Activated CD4-positive, alpha-beta memory T cell treated with anti-CD3 and anti-CD28 coated beads, Interleukin-2, amount 10 ng/mL, durations not matched to agents 7 days and 5 days (primary cell): Measurements from ENCODE around the gene GBA2. TPM values are rescaled to one million over a fixed set of nuclear protein-coding genes. Genes with fewer than 3 reads are reported as not detected.
A peak's percentile ranks its signal among the peaks of the same experiment; 100 is the strongest.

ENCODE experiments used
- CTCF ChIA-PET: fragments of 350-600 bp; sonication (Branson Sonifier 250); formaldehyde crosslinking; loops from one replicate; lab custom pipeline; 2021; ENCODE audit warnings: antibody characterized with exemption, inconsistent platforms; lab: Charles Lee
- POLR2A ChIA-PET: fragments of 350-600 bp; sonication (Branson Sonifier 250); formaldehyde crosslinking; loops from one replicate; lab custom pipeline; 2021; ENCODE audit warnings: antibody characterized with exemption; lab: Charles Lee
- DNase-seq: peaks from one replicate; pipeline ENCODE4 v3.0.0-alpha.2; 2020
- H3K27ac Mint-ChIP-seq: one replicate; pipeline ENCODE4 v1.8.0; 2021; ENCODE audit warnings: mild to moderate bottlenecking, mixed read lengths
- H3K27me3 Mint-ChIP-seq: one replicate; pipeline ENCODE4 v1.8.0; 2021; ENCODE audit warnings: mixed read lengths
- H3K36me3 Mint-ChIP-seq: one replicate; pipeline ENCODE4 v1.8.0; 2021; ENCODE audit warnings: low read depth, mixed read lengths
- H3K4me1 Mint-ChIP-seq: one replicate; pipeline ENCODE4 v1.8.0; 2021; ENCODE audit warnings: mixed read lengths
- H3K4me3 Mint-ChIP-seq: one replicate; pipeline ENCODE4 v1.8.0; 2021; ENCODE audit warnings: mild to moderate bottlenecking, mixed read lengths
- H3K9me3 Mint-ChIP-seq: one replicate; pipeline ENCODE4 v1.8.0; 2021; ENCODE audit warnings: mixed read lengths
- total RNA-seq, 2 experiments: library from RNA; stranded (reverse); gene quantifications; one replicate each; pipeline ENCODE4 v1.2.3, GENCODE V29; 2021

The GBA2 gene
- total RNA-seq, 2 experiments from 2014 or later = 45.8 to 49.1 TPM

GRCh38 chr9:35748242-35748857, 678 bp downstream of the GBA2 start:
- Mint-ChIP-seq H3K4me3 (peak overlapping the region; percentile 88), H3K9me3 (no peaks in the 10 kb centered on the region), H3K27me3 (no peaks in the 10 kb centered on the region), H3K4me1 (peaks cover 54% of the 10 kb centered on the region), H3K27ac (peak overlapping the region; percentile 81), H3K36me3 (peaks cover 45% of the 10 kb centered on the region)
- DNase-seq = no peak
- POLR2A ChIA-PET = interaction anchor here (0.9 to 7.0 kb wide), 20 partner anchors 8 to 668 kb away, joined by 3 to 117 read pairs (median 7); partner anchors contain the start of genes ARHGEF39, CCDC107, CLTA and CREB3
- CTCF ChIA-PET = interaction anchor here (0.9 to 6.2 kb wide), 16 partner anchors 8 to 145 kb away, joined by 3 to 98 read pairs (median 8); partner anchors contain the start of genes CCDC107, CREB3, HINT2 and RMRP

DNA sequence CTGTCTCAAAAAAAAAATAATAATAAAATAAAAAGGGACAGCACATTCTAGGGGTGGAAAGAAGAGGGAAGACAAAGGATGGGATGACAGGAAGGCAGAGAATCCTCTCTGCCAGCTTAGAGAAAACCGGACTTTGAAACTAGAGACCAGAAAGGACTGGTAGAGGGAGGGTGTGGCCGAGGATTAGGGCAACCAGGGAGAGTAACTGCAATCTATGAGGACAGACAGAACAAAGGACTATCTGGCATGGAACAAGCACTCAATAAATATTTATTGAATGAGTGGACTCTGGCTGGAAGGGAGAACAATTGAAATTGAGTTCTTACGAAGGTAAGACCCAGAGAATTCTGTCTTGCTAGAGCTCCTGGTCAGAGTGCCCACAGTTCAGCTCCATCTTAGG, 2.4 kb downstream of the GBA2 start:
- Mint-ChIP-seq H3K27ac (no peak overlapping the region), H3K27me3 (no peaks in the 10 kb centered on the region), H3K36me3 (peaks cover 46% of the 10 kb centered on the region), H3K4me1 (peaks cover 67% of the 10 kb centered on the region), H3K4me3 (peak overlapping the region; percentile 88), H3K9me3 (no peaks in the 10 kb centered on the region)
- CTCF ChIA-PET = interaction anchor here (1.6 to 6.2 kb wide), 5 partner anchors 9 to 79 kb away, joined by 4 to 98 read pairs (median 28); partner anchors contain the start of genes CREB3 and TLN1
- POLR2A ChIA-PET = interaction anchor here (3.2 to 7.0 kb wide), 3 partner anchors 8 to 100 kb away, joined by 15 to 117 read pairs (median 20); partner anchors contain the start of genes CREB3 and TLN1
- no peak for DNase-seq

- CTCF ChIA-PET = interaction anchor here (0.7 to 6.2 kb wide), 9 partner anchors 9 to 557 kb away, joined by 3 to 98 read pairs (median 3); partner anchors contain the start of genes CREB3 and TLN1
- H3K4me1 Mint-ChIP-seq = peaks cover 62% of the 10 kb centered on the region
- POLR2A ChIA-PET = interaction anchor here (1.0 to 7.0 kb wide), 2 partner anchors 11 to 16 kb away, joined by 3 to 117 read pairs; partner anchors contain the start of genes CREB3 and TLN1
- no peak overlapping the region for H3K27ac Mint-ChIP-seq
- peaks cover 48% of the 10 kb centered on the region for H3K36me3 Mint-ChIP-seq
- peak overlapping the region; percentile 11 for H3K4me3 Mint-ChIP-seq
- H3K27me3 Mint-ChIP-seq = no peaks in the 10 kb centered on the region
- H3K9me3 Mint-ChIP-seq = no peaks in the 10 kb centered on the region
- no peak for DNase-seq
These were observed 3.5 kb downstream of the GBA2 start for GRCh38 chr9:35745569-35745968.

DNA sequence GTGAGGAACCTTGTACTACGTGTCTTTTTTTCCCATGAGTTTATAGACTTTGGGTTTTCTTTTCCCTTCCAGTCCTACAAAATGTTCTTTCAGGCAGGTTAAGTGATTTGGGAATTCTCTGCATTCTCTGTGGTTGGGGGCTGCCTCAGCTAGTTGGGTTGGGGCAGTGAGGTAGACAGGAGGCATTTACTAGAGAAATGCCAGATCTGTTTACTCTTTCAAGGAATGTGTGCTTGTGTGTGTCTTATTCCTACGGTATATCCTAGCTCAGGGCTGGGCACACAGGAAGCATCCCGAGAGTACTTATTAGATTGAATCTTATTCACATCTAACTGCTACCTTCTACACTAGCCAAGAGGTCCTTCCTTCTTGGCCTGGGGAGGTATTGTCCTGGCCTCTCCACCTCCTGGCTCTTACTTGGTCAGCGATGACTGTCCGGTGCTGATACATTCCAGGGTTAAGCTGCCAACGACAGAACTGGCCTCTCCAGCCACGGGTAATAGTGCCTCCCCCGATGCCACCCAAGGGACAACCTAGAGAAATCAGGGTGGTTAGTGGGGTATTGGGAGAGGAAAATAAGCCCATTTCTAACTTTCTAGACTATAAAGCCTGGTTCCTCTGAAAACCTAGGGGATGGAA, 5.0 kb downstream of the GBA2 start:
- peaks cover 52% of the 10 kb centered on the region for H3K4me1 Mint-ChIP-seq
- H3K9me3 Mint-ChIP-seq = no peaks in the 10 kb centered on the region
- no peak overlapping the region for H3K27ac Mint-ChIP-seq
- no peaks in the 10 kb centered on the region for H3K27me3 Mint-ChIP-seq
- DNase-seq = no peak
- ChIA-PET POLR2A (interaction anchor here (1.7 to 7.0 kb wide), 2 partner anchors 14 to 94 kb away, joined by 5 to 117 read pairs; partner anchors contain the start of genes CREB3 and TLN1), CTCF (interaction anchor here (0.9 to 6.2 kb wide), 3 partner anchors 8 to 14 kb away, joined by 3 to 76 read pairs (median 8); partner anchors contain the start of genes CREB3 and TLN1)
- peaks cover 53% of the 10 kb centered on the region for H3K36me3 Mint-ChIP-seq
- H3K4me3 Mint-ChIP-seq = no peak overlapping the region

GRCh38 chr9:35743452-35743851, 5.6 kb downstream of the GBA2 start:
- ChIA-PET CTCF (interaction anchor here (2.0 kb wide), 1 partner anchor 13 kb away, joined by 8 read pairs; no protein-coding TSS in a partner anchor), POLR2A (interaction anchor here (1.7 to 7.0 kb wide), 2 partner anchors 14 to 94 kb away, joined by 5 to 117 read pairs; partner anchors contain the start of genes CREB3 and TLN1)
- no peaks in the 10 kb centered on the region for H3K9me3 Mint-ChIP-seq
- H3K36me3 Mint-ChIP-seq = peaks cover 58% of the 10 kb centered on the region
- peaks cover 52% of the 10 kb centered on the region for H3K4me1 Mint-ChIP-seq
- no peak for DNase-seq
- H3K27ac Mint-ChIP-seq = no peak overlapping the region
- no peak overlapping the region for H3K4me3 Mint-ChIP-seq
- H3K27me3 Mint-ChIP-seq = no peaks in the 10 kb centered on the region

DNA sequence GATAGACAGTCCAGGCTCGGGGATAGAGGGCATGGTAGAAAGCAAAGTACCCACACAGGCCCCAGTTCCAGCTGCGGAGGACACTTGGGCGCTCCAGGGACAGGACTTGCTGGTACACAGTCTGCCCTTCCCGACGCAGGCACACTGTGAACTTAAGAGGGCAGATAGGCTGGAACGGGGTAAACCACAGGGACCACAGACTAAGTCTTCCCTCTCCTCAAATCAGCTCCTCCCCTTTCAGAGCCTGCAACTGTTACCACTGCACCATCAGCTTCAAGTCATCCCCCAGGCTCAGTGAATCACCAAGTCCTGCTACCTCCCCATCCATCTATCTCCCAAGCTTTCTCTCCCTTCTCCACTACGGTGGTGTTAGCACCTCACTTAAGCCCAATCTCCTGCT, 7.3 kb downstream of the GBA2 start:
- H3K9me3 Mint-ChIP-seq = no peaks in the 10 kb centered on the region
- DNase-seq = no peak
- peak overlapping the region; percentile 33 for H3K27ac Mint-ChIP-seq
- ChIA-PET POLR2A (interaction anchor here (0.9 to 1.8 kb wide), 2 partner anchors 8 to 10 kb away, joined by 3 to 8 read pairs; partner anchors contain the start of genes CREB3 and TLN1), CTCF (interaction anchor here (0.8 to 1.6 kb wide), 4 partner anchors 13 to 45 kb away, joined by 3 to 4 read pairs (median 4); no protein-coding TSS in a partner anchor)
- no peak overlapping the region for H3K4me3 Mint-ChIP-seq
- peaks cover 38% of the 10 kb centered on the region for H3K4me1 Mint-ChIP-seq
- H3K36me3 Mint-ChIP-seq = peaks cover 69% of the 10 kb centered on the region
- H3K27me3 Mint-ChIP-seq = no peaks in the 10 kb centered on the region

GRCh38 chr9:35740243-35740642, 8.8 kb downstream of the GBA2 start:
- POLR2A ChIA-PET = interaction anchor here (1.2 kb wide), 1 partner anchor 142 kb away, joined by 4 read pairs; no protein-coding TSS in a partner anchor

DNA sequence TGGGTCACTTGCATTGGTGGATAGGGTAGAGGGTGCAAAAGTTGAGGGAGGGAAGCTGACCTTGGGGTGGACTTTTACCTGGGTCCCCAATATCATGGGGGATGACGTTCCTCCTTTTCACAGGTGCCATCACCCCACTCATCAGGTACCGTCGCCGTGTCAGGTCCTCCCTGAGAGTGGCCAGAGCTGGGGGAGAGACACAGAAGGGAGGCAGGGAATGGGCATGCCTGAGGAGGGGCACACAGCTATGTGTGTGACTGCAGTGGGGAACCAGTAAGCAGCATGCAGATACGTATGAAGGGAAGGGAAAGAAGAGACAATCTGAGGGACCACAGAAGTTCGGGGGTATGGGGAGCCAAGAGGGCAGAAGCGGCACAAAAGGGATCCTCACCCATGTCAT, 10.1 kb downstream of the GBA2 start:
- POLR2A ChIA-PET = interaction anchor here (3.2 kb wide), 1 partner anchor 9 kb away, joined by 20 read pairs; the partner anchor contains the start of genes GBA2 and RGP1

More at GRCh38 chr9:35740243-35740642, 8.8 kb downstream of the GBA2 start:
- Mint-ChIP-seq H3K27me3 (no peaks in the 10 kb centered on the region), H3K4me3 (no peak overlapping the region), H3K4me1 (peaks cover 34% of the 10 kb centered on the region), H3K36me3 (peaks cover 76% of the 10 kb centered on the region), H3K27ac (no peak overlapping the region), H3K9me3 (no peaks in the 10 kb centered on the region)
- CTCF ChIA-PET = interaction anchor here (0.9 to 1.0 kb wide), 2 partner anchors 9 to 16 kb away, joined by 4 read pairs; partner anchors contain the start of gene RGP1
- no peak for DNase-seq

GRCh38 chr9:35738186-35738585, 10.8 kb downstream of the GBA2 start:
- H3K36me3 Mint-ChIP-seq = peaks cover 68% of the 10 kb centered on the region
- POLR2A ChIA-PET = interaction anchor here (3.2 kb wide), 1 partner anchor 10 kb away, joined by 20 read pairs; the partner anchor contains the start of genes GBA2 and RGP1
- peaks cover 36% of the 10 kb centered on the region for H3K4me1 Mint-ChIP-seq

More for the DNA sequence above, 10.1 kb downstream of the GBA2 start:
- Mint-ChIP-seq H3K27ac (peak overlapping the region; percentile 12), H3K4me3 (no peak overlapping the region), H3K36me3 (peaks cover 72% of the 10 kb centered on the region), H3K4me1 (peaks cover 34% of the 10 kb centered on the region), H3K9me3 (no peaks in the 10 kb centered on the region), H3K27me3 (no peaks in the 10 kb centered on the region)
- CTCF ChIA-PET = interaction anchor here (0.9 to 5.9 kb wide), 2 partner anchors 9 to 18 kb away, joined by 3 to 98 read pairs; partner anchors contain the start of genes GBA2 and RGP1
- DNase-seq = no peak

DNA sequence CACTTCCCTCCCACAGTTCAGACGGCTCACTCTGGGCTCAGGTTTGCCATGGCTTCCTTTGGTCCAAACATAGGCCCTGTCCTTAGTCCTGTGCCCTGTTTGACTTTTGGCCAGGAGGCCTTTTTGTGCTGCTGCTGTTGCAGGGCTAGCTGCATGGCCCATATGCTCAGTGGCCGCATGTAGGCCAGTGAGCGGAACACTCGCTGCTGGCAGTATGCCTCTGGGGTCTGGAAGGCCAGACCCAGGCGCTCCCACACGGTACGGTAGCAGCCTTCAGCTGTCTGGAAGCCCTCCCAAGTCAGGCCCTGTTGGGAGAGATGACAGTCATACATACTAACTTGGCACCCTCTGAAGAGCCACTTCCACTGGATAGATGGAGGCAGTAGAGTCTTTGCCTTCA, 11.9 kb downstream of the GBA2 start:
- POLR2A ChIA-PET = interaction anchor here (0.5 to 3.2 kb wide), 2 partner anchors 11 to 80 kb away, joined by 4 to 20 read pairs; partner anchors contain the start of genes GBA2 and RGP1
- peaks cover 61% of the 10 kb centered on the region for H3K36me3 Mint-ChIP-seq
- no peaks in the 10 kb centered on the region for H3K27me3 Mint-ChIP-seq
- no peak overlapping the region for H3K4me3 Mint-ChIP-seq
- H3K27ac Mint-ChIP-seq = no peak overlapping the region
- CTCF ChIA-PET = interaction anchor here (0.7 to 5.9 kb wide), 7 partner anchors 11 to 129 kb away, joined by 3 to 98 read pairs (median 3); partner anchors contain the start of genes GBA2 and RGP1
- no peak for DNase-seq
- H3K4me1 Mint-ChIP-seq = peaks cover 32% of the 10 kb centered on the region
- H3K9me3 Mint-ChIP-seq = no peaks in the 10 kb centered on the region

More at GRCh38 chr9:35738186-35738585, 10.8 kb downstream of the GBA2 start:
- Mint-ChIP-seq H3K27me3 (no peaks in the 10 kb centered on the region), H3K4me3 (no peak overlapping the region), H3K27ac (no peak overlapping the region), H3K9me3 (no peaks in the 10 kb centered on the region)
- DNase-seq = no peak
- CTCF ChIA-PET = interaction anchor here (0.7 to 5.9 kb wide), 5 partner anchors 10 to 130 kb away, joined by 3 to 98 read pairs (median 3); partner anchors contain the start of genes GBA2 and RGP1

DNA sequence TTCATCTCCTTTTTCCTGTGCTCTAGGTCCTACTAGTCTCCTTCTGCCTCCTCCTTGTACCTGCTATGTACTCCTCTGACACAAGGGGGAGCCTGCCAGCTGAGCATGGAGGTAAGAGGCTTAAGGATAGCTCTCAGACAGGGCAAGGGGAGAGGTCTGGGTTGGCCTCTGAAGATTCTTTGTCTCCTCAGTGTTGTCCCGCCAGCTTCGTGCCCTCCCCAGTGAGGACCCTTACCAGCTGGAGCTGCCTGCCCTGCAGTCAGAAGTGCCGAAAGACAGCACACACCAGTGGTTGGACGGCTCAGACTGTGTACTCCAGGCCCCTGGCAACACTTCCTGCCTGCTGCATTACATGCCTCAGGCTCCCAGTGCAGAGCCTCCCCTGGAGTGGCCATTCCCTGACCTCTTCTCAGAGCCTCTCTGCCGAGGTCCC, 12.8 kb downstream of the GBA2 start:
- CTCF ChIA-PET = interaction anchor here (0.6 to 5.9 kb wide), 14 partner anchors 9 to 209 kb away, joined by 3 to 98 read pairs (median 3); partner anchors contain the start of genes GBA2 and RGP1
- no peaks in the 10 kb centered on the region for H3K27me3 Mint-ChIP-seq
- no peak overlapping the region for H3K4me3 Mint-ChIP-seq
- no peak overlapping the region for H3K27ac Mint-ChIP-seq
- peak; percentile 72 for DNase-seq
- peaks cover 57% of the 10 kb centered on the region for H3K36me3 Mint-ChIP-seq
- H3K4me1 Mint-ChIP-seq = peaks cover 23% of the 10 kb centered on the region
- POLR2A ChIA-PET = interaction anchor here (0.7 to 2.9 kb wide), 2 partner anchors 12 to 20 kb away, joined by 3 to 21 read pairs; partner anchors contain the start of genes GBA2 and RGP1
- no peaks in the 10 kb centered on the region for H3K9me3 Mint-ChIP-seq
